T-helper 1 cell treated with Interleukin-12 subunit alpha and Interleukin-12 subunit beta and Interleukin-4 antibody, amounts not matched to agents 30 ng/mL and 1 ng/mL, for 36 hours (primary cell): ENCODE data around the gene BET1L. TPM values are rescaled to one million over a fixed set of nuclear protein-coding genes. Genes with fewer than 3 reads are reported as not detected.

Source experiments
- intact Hi-C: fragments of 100-400 bp; cut with micrococcal nuclease; formaldehyde crosslinking; loops from one replicate; pipeline ENCODE4 v1.15.1; 2024
- total RNA-seq: library from RNA; stranded (reverse); gene quantifications from 2 replicates; pipeline ENCODE4 v1.2.3, GENCODE V29; 2022

BET1L gene, protein sequence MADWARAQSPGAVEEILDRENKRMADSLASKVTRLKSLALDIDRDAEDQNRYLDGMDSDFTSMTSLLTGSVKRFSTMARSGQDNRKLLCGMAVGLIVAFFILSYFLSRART
- total RNA-seq, result 37.5 and 40.1 TPM in 2 replicates

DNA sequence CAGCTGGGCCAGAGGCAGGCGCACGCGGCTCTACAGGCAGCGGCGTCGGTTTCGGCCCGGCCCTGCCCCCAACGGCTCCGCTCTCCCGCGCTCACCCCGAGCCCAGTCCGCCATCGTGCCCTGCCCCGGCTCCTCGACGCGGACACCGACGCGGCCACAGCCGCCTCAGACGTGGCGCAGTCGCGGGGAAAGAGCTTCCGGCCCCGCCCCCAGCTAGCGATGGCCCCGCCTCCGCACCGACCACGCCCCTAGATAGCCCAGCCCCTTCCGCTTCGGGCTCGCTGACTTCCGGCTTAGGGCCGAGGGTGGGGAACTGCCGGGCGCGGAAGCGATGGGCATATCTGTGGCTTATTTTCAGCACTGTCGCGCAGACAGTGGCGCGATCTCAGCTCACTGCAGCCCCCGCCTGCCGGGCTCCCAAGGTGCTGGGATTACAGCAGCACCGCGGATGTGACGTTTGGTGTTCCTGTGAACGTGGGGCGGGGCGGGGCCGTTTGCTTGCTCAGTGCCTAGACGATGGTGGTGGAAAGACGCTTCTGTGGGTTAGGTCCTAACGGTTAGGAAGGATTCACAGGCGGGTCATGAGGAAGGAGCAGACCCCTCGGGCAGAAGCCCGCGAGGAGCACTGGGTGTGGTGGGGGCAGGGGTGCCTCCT, at the start of gene BET1L, which contains the start of gene RIC8A:
Gene BET1L, minus strand, starts transcription at position 192 of the 655 bp plus-strand sequence. Its CDS starts 78 bp downstream, at position 114.
Gene RIC8A, plus strand, starts transcription at position 501 of the 655 bp plus-strand sequence. CDS start 1,147 bp downstream, outside the sequence.
- intact Hi-C loops, result loop anchor here (1.0 to 5.0 kb wide), 13 partner anchors 29 to 1645 kb away; partner anchors contain the start of genes LSP1, PGGHG, PSMD13 and PTDSS2

DNA sequence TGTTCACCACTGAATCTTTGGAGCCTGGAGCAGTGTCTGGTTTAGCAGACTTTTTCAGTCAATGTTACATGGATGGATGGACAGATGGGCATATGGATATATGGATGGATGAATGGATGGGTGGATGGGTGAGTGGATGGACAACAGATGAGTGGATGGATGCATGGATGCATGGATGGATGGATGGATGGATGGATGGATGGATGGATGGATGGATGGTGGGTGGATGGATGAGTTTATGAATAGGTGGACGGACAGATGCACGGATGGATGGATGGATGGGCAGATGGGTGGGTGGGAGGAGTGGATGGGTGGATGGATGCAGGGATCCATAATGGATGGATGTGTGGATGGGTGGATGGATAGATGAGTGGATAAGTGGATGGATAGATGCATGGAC, 48.6 kb upstream of the BET1L start:
- intact Hi-C loops, result no loop called here

DNA sequence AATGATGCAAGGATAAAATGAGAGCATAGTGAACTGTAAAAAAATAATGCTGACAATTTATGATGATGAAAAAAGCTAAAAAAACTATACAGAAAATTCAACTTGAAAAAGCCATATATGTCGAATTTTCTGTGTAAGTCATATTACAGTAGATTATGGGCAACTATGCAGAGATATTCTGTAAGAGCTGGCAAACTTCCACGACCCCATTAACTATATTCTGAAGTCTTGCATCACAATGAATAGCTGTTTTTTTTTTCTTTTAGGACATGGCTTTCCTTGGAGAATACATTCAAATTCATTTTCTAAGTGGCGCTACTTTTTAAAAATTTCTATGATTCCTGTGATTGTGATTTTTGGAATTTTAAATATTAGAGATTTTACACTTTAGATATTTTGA, 48.0 kb upstream of the BET1L start:
- intact Hi-C loops, result no loop called here

DNA sequence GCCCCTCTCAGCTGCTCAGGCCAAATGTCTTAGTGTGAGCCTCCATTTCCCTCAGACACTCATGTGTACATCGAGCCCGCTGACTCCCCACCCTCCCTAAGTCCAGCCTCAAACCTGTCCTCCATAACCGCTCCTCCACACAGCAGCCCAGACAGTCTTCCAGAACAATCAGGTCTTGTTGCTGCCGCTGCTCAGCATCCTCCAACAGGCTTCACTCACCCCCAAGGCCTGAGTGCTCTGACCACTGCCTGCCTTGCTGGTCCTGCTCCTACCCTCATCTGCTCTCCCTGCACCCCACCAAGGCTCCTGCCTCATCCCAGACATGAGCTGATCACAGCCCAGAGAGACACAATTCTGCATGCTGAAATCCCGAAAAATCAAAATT, 46.7 kb upstream of the BET1L start:
- intact Hi-C loops, result loop anchor here (5.0 kb wide), 2 partner anchors 47 to 198 kb away; partner anchors contain the start of genes BET1L, PTDSS2 and RIC8A

DNA sequence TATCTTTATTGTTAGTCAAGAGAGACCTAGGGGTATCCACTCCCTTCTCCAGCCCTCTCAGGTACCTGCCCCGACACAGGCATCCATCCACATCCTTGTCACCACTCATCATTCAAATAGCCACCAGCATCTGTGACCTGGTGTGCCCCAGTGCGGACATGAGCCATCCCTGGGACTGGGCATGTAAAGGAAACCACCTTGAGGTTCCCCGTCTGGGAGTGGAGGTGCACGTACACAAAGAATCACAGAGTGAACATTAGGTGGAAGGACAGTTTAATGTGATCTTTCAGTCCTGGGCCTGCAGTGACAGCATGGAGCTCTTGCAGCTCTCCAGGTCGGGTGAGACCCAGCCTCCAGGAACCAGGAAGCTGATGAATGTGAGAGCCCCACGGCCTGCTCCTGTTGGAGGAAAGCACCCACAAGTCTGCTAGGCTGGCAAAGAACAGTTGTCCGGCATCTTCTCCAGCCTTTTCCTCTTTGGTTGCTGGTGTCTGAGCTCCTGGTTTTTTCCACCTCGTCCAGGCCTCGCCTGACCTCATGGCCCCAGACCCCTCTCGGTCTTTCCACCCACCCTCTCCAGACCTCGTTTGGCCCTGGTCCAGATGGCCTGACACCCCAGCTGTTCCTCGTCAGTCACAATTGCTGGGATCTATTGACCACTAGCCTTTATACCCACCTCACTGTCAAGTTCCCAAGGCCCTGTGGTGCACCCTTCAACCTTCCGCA, 46.1 kb upstream of the BET1L start:
- intact Hi-C loops, result loop anchor here (5.0 kb wide), 2 partner anchors 46 to 199 kb away; partner anchors contain the start of genes BET1L, PTDSS2 and RIC8A

DNA sequence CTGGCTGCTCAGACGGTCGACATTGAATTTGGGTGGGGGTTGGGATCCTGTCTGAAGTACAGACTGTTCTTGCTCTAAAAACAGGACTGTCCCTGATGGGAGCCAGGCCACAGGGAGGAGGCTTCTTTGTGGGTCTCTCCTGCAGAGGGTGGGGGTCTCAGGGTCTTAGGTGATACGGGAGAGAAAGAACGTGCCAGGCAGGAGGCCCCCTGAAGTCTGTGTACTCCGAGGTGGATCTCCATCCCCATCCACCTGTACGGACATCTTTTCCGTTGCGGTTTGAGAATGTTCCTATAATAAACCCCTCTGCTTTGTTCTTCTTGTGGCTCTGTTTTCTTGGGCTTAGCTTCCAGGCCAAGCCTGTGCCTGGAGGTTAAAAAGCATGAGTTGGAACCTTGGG, 45.5 kb upstream of the BET1L start:
- intact Hi-C loops, result loop anchor here (5.0 kb wide), 2 partner anchors 45 to 200 kb away; partner anchors contain the start of genes BET1L, PTDSS2 and RIC8A

DNA sequence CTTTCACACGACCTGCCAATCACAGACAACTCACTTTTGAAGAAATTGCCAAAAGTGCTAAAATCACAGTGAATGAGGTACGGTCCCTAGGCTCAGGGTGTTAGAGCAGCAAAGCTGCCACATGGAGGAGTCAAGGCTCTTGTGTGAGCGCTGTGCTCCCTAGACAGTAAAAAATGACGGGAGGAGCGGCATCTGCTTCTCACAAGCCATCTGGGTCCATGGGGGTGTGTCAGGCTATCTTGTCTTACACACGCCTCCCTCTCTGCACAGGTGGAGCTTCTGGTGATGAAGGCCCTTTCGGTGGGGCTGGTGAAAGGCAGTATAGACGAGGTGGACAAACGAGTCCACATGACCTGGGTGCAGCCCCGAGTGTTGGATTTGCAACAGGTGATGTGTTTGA, 44.4 kb upstream of the BET1L start:
- intact Hi-C loops, result loop anchor here (1.0 to 5.0 kb wide), 6 partner anchors 17 to 201 kb away; partner anchors contain the start of genes BET1L, PTDSS2 and RIC8A

DNA sequence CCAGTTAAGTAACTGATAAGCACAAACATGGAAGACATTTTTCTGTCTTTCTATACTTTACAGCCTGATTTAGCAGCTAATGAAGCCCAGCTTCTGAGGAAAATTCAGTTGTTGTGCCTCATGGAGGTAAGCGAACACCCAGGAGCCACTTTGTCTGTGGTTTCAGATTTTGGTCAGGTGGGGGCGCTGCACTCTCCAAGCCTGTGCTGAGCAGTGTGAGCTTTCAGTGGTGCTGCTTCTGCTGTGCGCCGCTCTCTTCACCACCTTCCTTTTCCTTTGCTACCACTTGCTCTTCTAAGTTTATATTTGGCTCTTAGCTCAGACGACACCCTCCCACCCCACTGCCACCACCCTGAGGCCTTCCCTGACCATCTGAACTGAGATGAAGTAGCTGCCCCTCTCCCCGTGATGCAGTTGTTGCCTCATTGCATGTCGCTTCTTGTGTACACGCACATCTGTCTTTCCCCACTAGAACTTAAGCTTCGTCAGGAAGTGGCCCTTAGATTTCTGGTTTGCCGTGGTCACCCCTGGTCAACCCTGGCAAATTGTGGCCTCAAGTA, 43.6 kb upstream of the BET1L start:
- intact Hi-C loops, result loop anchor here (1.0 to 5.0 kb wide), 7 partner anchors 18 to 201 kb away; partner anchors contain the start of genes BET1L, PTDSS2 and RIC8A

DNA sequence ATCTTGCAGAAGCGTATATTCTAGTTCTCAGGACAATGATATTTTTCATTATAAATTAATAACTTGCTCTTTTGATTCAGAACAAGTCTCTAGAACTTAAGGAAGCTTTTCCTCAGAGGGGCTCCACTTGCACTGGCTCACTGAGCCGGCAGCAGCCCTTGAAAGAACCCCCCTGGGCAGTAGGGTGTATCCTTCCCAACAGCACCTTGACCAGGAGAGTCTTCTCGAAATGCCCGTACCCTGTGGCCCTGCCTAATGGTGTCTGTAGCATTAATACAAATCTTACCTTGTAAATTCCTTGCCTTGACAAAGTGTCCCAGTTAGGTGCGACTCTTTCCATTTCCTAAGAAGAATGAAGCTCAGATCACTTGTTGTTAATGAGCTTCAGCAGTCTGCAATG, 43.1 kb upstream of the BET1L start:
- intact Hi-C loops, result loop anchor here (1.0 to 5.0 kb wide), 6 partner anchors 19 to 202 kb away; partner anchors contain the start of genes BET1L, PTDSS2 and RIC8A

DNA sequence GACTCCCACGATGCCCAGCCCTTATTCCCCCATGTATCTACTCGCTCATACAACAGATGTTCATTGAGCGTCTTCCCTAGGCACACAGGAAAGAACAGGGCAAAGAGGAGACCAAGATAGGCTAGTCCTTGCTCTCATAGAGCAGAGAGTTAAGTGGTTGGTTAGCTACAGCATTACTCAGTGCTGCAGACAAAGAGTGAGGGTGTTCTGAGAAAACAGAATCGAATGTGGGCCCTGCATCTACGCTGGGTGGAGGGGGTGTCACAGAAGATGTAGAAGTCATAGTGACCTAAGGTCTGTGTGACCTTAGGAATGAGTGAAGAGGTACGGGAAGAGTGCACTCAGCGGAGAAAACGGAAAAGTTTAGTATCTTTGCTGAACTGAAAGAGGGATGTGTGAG, 41.9 kb upstream of the BET1L start:
- intact Hi-C loops, result no loop called here

DNA sequence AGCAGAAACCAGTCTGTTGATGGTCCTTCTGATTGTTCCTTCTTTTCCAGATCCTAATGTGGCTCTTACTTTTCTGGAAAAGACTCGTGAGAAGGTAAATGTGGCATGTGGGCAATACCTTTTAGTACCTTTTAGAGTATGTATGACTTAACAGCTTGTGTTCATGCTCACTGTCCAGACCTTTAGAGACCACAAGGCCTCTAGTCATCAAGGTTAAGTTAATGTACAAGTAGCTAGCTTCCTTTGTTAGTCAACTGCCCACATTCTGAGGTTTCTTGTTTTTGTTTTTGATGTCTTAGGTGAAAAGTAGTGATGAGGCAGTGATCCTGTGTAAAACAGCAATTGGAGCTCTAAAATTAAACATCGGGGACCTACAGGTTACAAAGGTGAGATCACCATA, 37.2 kb upstream of the BET1L start:
- intact Hi-C loops, result no loop called here

DNA sequence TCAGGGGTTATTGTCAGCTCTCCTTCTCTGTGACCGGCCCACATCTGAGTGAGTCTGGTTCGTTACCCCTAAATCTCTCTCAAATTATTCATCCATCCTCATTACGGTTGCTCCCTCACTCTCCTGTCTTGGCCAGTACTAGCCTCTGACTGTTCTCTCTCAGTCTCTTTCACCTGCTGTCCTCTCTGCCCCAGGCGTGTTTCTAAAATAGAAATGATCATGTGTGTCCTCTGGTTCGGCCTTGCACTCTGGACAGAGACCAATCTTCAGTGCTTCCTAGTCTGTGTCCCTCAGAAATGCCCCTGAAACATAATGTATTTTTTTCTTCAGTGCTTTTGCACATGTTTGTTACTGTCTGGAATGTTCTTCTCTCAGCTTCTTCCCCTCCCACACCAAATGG, 34.4 kb upstream of the BET1L start:
- intact Hi-C loops, result no loop called here

DNA sequence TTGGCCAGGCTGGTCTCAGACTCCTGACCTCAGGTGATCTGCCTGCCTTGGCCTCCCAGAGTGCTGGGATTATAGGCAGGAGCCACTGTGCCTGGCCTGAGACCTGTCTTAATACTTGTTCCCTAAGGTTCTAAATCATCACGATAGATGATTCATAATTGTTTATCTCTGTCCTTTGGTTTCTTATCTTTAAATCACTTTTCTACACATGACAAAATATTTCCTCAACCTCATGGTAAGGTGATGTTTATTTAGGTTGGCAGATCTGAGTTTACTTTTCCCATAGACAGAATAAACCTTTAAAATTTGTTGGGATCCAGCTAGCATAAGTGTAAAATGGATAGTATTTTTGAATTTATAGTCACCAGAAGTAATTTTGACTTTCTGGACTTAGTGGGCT, 33.1 kb upstream of the BET1L start:
- intact Hi-C loops, result no loop called here

DNA sequence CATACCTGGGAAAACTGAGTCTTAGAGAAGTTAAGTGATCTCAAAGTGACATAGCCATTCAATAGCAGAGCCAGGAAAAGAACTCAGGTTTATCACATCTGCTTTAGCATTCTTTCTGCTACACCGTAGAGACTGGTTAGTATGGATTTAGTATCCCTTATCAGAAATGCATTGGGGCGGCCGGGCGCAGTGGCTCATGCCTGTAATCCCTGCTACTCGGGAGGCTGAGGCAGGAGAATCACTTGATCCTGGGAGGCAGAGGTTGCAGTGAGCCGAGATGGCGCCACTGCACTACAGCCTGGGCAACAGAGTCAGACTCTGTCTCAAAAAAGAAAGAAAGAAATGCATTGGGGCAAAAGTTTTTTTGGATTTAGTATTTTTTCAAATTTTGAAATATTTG, 31.1 kb upstream of the BET1L start:
- intact Hi-C loops, result loop anchor here (5.0 kb wide), 3 partner anchors 49 to 509 kb away; partner anchors contain the start of genes PGGHG, PHRF1 and TALDO1

DNA sequence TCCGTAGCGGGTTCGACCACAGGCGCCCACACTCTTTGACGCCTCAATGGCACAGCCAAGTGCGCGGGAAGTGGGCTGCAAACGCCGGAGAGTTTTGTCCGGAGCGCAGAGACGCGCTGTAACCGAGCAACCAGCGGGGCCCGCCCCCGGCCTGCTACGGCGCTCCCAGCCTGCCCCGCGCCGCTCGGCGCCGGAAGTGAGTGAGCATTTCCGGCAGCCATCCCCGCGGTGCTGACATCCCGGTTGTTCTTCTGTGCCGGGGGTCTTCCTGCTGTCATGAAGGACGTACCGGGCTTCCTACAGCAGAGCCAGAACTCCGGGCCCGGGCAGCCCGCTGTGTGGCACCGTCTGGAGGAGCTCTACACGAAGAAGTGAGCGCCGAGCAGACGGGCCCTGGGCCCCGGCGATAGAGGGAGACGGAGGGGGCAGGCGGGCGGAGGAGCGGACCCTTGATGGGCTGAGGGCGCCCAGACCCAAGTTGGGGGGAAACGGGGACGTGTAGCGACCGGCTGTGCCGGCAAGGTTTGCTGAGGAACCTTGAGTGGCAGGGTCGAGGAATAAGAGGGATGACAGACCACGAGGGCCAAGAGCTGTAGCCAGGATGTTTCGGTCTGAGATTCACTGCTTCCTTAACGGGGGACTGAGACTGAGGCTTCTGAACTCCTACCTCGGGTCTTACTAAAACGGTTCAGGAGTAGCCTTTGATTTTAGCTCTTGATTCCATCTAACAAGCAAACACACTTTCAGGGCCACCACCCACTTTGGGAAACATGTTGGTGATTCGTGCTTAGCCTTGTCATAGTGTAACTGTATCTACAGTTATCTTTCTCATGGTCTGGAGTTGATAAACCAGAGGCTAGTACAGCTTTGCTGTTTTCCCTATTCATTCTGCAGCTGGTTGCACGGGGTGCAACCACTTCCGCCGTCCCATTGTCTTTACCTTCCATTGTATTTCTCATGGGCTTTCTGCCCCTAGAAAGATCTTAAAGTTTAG, 29.9 kb upstream of the BET1L start, which contains the start of gene PSMD13:
Gene PSMD13, plus strand, starts transcription at position 203 of the 994 bp plus-strand sequence. Its CDS starts 74 bp downstream, at position 277.
- intact Hi-C loops, result loop anchor here (1.0 to 5.0 kb wide), 13 partner anchors 30 to 510 kb away; partner anchors contain the start of genes BET1L, DEAF1, LMNTD2 and PGGHG

DNA sequence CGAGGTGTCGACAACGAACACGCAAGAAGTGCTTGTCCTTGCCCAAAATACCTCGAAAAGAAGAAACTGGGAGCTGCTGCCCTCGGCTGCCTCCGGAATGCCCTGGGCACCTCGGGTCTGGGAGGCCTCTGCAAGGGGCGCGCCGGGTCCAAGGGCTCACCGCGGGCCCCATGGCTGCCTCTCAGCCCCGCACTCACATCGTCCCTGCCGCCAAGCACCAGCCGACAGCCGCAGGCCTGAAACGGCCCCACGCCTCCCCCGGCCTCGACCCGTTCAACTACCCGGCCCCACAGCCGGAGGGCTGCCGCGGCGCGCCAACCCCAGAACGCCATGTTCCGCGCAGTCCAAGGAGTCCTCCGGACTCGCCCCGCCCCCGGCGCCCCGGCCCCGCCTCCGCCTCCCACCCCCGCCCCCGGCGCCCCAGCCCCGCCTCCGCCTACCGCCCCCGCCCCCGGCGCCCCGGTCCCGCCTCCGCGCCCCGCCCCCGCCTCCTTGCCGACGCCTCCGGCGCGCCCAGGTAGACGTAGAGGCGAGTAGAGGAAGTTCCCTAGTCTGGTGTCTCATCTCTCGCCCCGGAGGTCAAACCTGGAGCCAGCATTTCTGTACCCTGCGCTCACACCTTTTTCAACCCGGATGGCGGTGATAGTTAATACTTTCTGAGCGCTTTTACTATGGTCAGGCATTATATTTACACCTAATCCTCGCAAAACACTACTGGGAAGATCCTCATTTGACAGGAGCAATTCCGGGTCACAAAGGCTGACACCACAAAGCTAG, 29.0 kb upstream of the BET1L start, which contains the start of gene SIRT3:
Gene SIRT3, minus strand, starts transcription at position 346 of the 777 bp plus-strand sequence. Its CDS starts 14 bp downstream, at position 332.
- intact Hi-C loops, result loop anchor here (1.0 to 5.0 kb wide), 12 partner anchors 29 to 511 kb away; partner anchors contain the start of genes BET1L, DEAF1, LMNTD2 and PGGHG

DNA sequence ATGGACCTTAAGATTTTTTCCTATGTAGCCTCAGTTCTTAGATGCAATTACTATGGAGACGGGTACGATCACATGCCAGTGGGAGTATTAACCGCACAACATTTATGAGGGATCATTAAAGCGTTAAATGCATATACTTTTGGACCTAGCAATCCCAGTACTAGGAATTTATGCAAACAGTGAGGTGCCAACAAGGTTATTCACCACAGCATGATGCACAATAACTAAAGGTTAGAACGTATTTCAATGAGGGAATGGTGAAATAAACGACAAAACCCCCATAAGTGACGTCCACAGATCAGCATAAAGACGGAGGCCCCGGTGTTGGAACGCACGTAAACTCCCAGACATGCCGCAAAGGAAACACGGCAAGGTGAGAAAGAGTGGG, 28.4 kb upstream of the BET1L start:
- intact Hi-C loops, result loop anchor here (5.0 kb wide), 3 partner anchors 52 to 512 kb away; partner anchors contain the start of genes PGGHG, PHRF1 and TALDO1

DNA sequence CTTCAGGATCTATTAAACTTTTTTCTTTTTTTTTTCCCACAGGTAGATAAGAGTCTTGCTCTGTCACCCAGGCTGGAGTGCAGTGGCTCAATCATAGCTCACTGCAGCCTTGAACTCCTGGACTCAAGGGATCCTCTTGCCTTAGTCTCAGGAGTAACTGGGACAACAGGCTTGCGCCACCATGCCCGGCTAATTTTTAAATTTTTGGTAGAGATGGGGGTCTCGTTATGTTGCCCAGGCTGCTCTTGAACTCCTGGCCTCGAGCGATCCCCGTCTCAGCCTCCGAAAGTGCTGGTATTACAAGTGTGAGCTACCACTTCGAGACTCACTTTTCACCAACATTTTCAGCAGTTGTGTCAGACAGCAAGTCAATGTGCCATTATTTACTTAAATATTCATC, 28.0 kb upstream of the BET1L start:
- intact Hi-C loops, result loop anchor here (5.0 kb wide), 3 partner anchors 52 to 512 kb away; partner anchors contain the start of genes PGGHG, PHRF1 and TALDO1
